A673 (cell line): ENCODE measurements around the gene MBTPS1. TPM values are rescaled to one million over a fixed set of nuclear protein-coding genes. Genes with fewer than 3 reads are reported as not detected.

Source experiments
- BruUV-seq: library from RNA; stranded (reverse); fragments of 400-500 nt; replicated peaks from 2 replicates; lab custom pipeline; 2021; lab: Mats Ljungman, UMichigan
- CTCF ChIA-PET: fragments of 300-600 bp; sonication (Branson Sonifier 250); formaldehyde crosslinking; loops from one replicate; lab custom pipeline; 2022; ENCODE audit warnings: antibody characterized with exemption; lab: Charles Lee
- POLR2A ChIA-PET: fragments of 300-600 bp; sonication (Branson Sonifier 250); formaldehyde crosslinking; loops from one replicate; lab custom pipeline; 2022; ENCODE audit warnings: antibody characterized with exemption; ENCODE audit not compliant: low non-redundant PET; lab: Charles Lee
- DNase-seq: peaks from one replicate; pipeline ENCODE4 v3.0.0-alpha.2; 2015; ENCODE audit warnings: low spot score
- H3K27ac ChIP-seq: fragments of 200-600 bp; sonication (generic); 2 replicates; pipeline ENCODE4 v1.5.1; 2016; ENCODE audit warnings: mixed run types, low read depth, mild to moderate bottlenecking, mixed read lengths, antibody characterized with exemption, low read length; ENCODE audit not compliant: poor library complexity, severe bottlenecking
- H3K27me3 ChIP-seq: fragments of 200-600 bp; sonication (generic); replicated peaks from 2 replicates; pipeline ENCODE4 v1.6.1; 2017; ENCODE audit warnings: mixed run types, low read depth, mild to moderate bottlenecking, mixed read lengths, antibody characterized with exemption, low read length; ENCODE audit not compliant: insufficient read depth, poor library complexity
- H3K36me3 ChIP-seq: fragments of 200-600 bp; sonication (generic); 2 replicates; pipeline ENCODE4 v1.6.1; 2016; ENCODE audit warnings: mixed run types, mild to moderate bottlenecking, mixed read lengths, antibody characterized with exemption, low read length; ENCODE audit not compliant: insufficient read depth, poor library complexity, severe bottlenecking
- H3K4me1 ChIP-seq: fragments of 200-600 bp; sonication (generic); 2 replicates; pipeline ENCODE4 v1.6.1; 2017; ENCODE audit warnings: mixed run types, mild to moderate bottlenecking, mixed read lengths, antibody characterized with exemption, low read length; ENCODE audit not compliant: insufficient read depth, poor library complexity, severe bottlenecking
- H3K4me3 ChIP-seq: fragments of 200-600 bp; sonication (generic); 2 replicates; pipeline ENCODE4 v1.5.1; 2016; ENCODE audit warnings: low read depth, mixed run types, mild to moderate bottlenecking, mixed read lengths, low read length; ENCODE audit not compliant: poor library complexity, severe bottlenecking
- H3K9me3 ChIP-seq: fragments of 200-600 bp; sonication (generic); 2 replicates; pipeline ENCODE4 v1.6.1; 2016; ENCODE audit warnings: mixed run types, low read depth, mild to moderate bottlenecking, mixed read lengths, antibody characterized with exemption, low read length; ENCODE audit not compliant: poor library complexity, severe bottlenecking
- CTCF ChIP-seq: fragments of 300-800, 200-600 bp; sonication (generic); conservative IDR thresholded peaks from 2 replicates; pipeline ENCODE4 v1.5.1; 2017; ENCODE audit warnings: low read depth, mild to moderate bottlenecking, antibody characterized with exemption, low read length, moderate library complexity, mixed read lengths
- EZH2 ChIP-seq: fragments of 200-600 bp; sonication (generic); IDR thresholded peaks from 2 replicates; pipeline ENCODE4 v1.6.1; 2017; ENCODE audit warnings: borderline replicate concordance, low read depth, mild to moderate bottlenecking, mixed read lengths, antibody characterized with exemption, low read length; ENCODE audit not compliant: poor library complexity, severe bottlenecking
- intact Hi-C: fragments of 100-400 bp; cut with micrococcal nuclease; formaldehyde crosslinking; loops from one replicate; pipeline ENCODE4 v1.10.0; 2022; ENCODE audit not compliant: unreplicated experiment
- total RNA-seq: library from RNA; stranded (reverse); gene quantifications from 2 replicates; pipeline ENCODE4 v1.2.3, GENCODE V29; 2021

MBTPS1 gene
- total RNA-seq, 1 experiment from 2014 or later = 82.0 TPM

- no peaks in the 10 kb centered on the region for H3K4me1 ChIP-seq
- TF ChIP-seq CTCF (no peak), EZH2 (no peak)
- peaks cover 28% of the 10 kb centered on the region for H3K27me3 ChIP-seq
- ChIA-PET CTCF (no interaction called here), POLR2A (no interaction called here)
- no TSS peak for BruUV-seq
- H3K27ac ChIP-seq = no peak overlapping the region
- intact Hi-C loops = no loop called here
- H3K36me3 ChIP-seq = no peaks in the 10 kb centered on the region
- H3K4me3 ChIP-seq = no peak overlapping the region
- H3K9me3 ChIP-seq = no peaks in the 10 kb centered on the region
- DNase-seq = no peak
Observed at GRCh38 chr16:84161037-84161436, 44.3 kb upstream of the MBTPS1 start.

- H3K36me3 ChIP-seq = no peaks in the 10 kb centered on the region
- H3K4me3 ChIP-seq = no peak overlapping the region
- ChIA-PET POLR2A (no interaction called here), CTCF (no interaction called here)
- H3K9me3 ChIP-seq = no peaks in the 10 kb centered on the region
- DNase-seq = no peak
- intact Hi-C loops = no loop called here
- TF ChIP-seq EZH2 = no peak
- TF ChIP-seq CTCF = no peak
- H3K27ac ChIP-seq = no peak overlapping the region
- BruUV-seq = no TSS peak
- H3K27me3 ChIP-seq = peaks cover 28% of the 10 kb centered on the region
- no peaks in the 10 kb centered on the region for H3K4me1 ChIP-seq
Observed at GRCh38 chr16:84159800-84160199, 43.1 kb upstream of the MBTPS1 start.

GRCh38 chr16:84159007-84159406, 42.3 kb upstream of the MBTPS1 start:
- ChIA-PET CTCF (no interaction called here), POLR2A (no interaction called here)
- TF ChIP-seq EZH2 (no peak), CTCF (no peak)
- Histone ChIP-seq H3K27ac (no peak overlapping the region), H3K9me3 (no peaks in the 10 kb centered on the region), H3K27me3 (peaks cover 23% of the 10 kb centered on the region), H3K36me3 (no peaks in the 10 kb centered on the region), H3K4me3 (no peak overlapping the region), H3K4me1 (no peaks in the 10 kb centered on the region)
- no TSS peak for BruUV-seq
- intact Hi-C loops = no loop called here
- no peak for DNase-seq
